ENCODE measurements around the gene ACAN. TPM values are rescaled to one million over a fixed set of nuclear protein-coding genes. Genes with fewer than 3 reads are reported as not detected.

The ACAN gene
- polyA plus RNA-seq, 1 experiment, result 3.6 TPM

DNA sequence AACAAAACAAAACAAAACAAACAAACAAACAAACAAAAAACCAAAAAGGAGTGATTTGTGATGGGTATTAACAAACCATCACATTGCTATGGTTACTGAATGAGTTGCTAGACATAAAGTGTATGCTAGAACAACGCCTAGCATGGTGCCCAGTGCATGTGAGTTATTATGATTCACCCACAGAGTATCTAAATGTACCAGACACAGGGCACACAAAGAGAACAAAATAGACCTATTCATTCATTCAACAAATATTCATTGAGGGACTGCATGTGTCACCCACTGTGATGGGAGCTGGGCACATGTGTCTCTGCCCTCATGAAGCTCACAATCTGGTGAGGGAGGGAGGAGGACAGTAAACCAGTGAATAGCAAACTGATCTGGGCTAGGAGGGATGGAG, 11.6 kb upstream of the ACAN start:
- DNase-seq (ENCODE audit: low read depth), result no peak
- TF ChIP-seq, protein P1, sequence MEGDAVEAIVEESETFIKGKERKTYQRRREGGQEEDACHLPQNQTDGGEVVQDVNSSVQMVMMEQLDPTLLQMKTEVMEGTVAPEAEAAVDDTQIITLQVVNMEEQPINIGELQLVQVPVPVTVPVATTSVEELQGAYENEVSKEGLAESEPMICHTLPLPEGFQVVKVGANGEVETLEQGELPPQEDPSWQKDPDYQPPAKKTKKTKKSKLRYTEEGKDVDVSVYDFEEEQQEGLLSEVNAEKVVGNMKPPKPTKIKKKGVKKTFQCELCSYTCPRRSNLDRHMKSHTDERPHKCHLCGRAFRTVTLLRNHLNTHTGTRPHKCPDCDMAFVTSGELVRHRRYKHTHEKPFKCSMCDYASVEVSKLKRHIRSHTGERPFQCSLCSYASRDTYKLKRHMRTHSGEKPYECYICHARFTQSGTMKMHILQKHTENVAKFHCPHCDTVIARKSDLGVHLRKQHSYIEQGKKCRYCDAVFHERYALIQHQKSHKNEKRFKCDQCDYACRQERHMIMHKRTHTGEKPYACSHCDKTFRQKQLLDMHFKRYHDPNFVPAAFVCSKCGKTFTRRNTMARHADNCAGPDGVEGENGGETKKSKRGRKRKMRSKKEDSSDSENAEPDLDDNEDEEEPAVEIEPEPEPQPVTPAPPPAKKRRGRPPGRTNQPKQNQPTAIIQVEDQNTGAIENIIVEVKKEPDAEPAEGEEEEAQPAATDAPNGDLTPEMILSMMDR (IDR thresholded peaks at IDR 0.05; ENCODE audit: insufficient read depth, low read depth, low read length), result no peak
- Histone ChIP-seq H3K36me3 (ENCODE audit: control insufficient read depth, insufficient read depth, low read length) (no peaks in the 10 kb centered on the region), H3K4me3 (ENCODE audit: low read depth, low read length) (no peak overlapping the region), H3K27me3 (ENCODE audit: control insufficient read depth, insufficient read depth, low read length) (peaks cover 9% of the 10 kb centered on the region)
- CTCF ChIA-PET, result interaction anchor here (0.6 kb wide), 1 partner anchor 111 kb away, joined by 4 read pairs; no protein-coding TSS in a partner anchor
- POLR2A ChIA-PET, result no interaction called here

DNA sequence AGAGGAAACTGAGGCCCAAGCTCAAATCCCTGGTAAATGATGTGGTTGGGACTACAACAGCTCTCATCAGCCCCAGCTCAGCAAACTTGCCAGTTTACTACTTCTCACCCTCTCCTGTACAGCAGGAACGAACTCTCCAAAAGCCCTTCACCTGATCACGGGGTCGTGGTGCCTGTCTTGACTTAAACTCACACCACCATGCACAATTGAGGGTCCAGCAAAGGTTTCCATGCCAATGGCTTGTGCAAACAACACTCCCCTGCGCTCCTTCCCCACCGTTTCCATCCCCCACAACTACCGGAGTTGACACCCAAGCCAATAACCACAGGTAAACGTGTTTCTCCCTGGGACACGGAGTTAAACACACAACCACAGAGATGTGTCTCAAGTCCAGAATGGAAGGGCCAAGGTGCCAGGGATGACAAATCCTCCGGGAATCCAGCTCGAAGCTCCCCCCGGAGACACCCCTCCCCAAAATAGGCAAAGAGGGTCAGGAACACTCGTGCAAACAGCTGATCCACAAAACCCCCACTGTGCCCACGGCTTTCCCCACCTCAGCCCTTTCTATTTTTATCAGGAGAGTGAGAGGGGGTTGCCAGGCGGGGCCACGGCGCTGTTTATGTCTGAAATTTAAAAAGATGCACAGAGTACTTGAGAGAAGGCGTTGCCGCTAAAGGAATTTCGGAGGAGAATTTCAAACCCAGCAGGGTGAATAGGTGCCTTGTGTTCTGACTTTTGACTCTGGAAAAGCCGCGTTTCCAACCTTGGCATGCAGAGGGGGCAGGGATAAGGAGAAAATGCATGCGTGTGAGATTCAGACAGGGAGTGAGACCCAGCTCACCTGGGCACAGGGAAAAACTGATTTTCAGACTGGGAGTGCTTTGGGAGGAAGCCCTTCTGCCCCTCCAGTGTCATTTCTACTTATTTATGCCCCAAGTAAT, 10.6 kb upstream of the ACAN start:
- peaks cover 9% of the 10 kb centered on the region for H3K27me3 ChIP-seq (ENCODE audit: control insufficient read depth, insufficient read depth, low read length)
- TF ChIP-seq, protein P1 (IDR thresholded peaks at IDR 0.05; ENCODE audit: insufficient read depth, low read depth, low read length), result no peak
- CTCF ChIA-PET, result no interaction called here
- no peak for DNase-seq (ENCODE audit: low read depth)
- POLR2A ChIA-PET, result no interaction called here
- no peaks in the 10 kb centered on the region for H3K36me3 ChIP-seq (ENCODE audit: control insufficient read depth, insufficient read depth, low read length)
- no peak overlapping the region for H3K4me3 ChIP-seq (ENCODE audit: low read depth, low read length)

DNA sequence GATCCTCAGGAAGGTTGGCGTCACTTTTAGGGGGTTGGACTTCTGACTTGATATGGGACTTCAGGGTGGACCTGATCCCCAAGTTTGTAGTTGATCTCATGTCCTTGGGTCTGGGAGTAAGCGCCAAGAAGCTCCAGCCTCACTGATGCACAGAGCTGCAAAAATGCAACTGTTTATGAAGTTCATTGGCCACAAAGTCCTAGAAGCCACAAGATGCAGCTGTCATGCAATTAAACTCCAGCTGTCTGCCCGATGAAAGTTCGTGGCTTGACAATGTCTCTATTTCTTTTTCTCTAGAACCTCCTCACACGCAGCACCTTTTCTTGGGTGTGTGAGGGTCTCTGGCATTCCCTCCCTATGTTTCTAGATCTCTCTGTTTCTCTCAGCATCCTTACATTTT, 9.2 kb upstream of the ACAN start:
- DNase-seq (ENCODE audit: low read depth), result no peak
- H3K4me3 ChIP-seq (ENCODE audit: low read depth, low read length), result no peak overlapping the region
- CTCF ChIA-PET, result interaction anchor here (0.6 kb wide), 1 partner anchor 12 kb away, joined by 5 read pairs; no protein-coding TSS in a partner anchor
- H3K27me3 ChIP-seq (ENCODE audit: control insufficient read depth, insufficient read depth, low read length), result peaks cover 10% of the 10 kb centered on the region
- POLR2A ChIA-PET, result interaction anchor here (0.6 kb wide), 1 partner anchor 33 kb away, joined by 3 read pairs; no protein-coding TSS in a partner anchor
- TF ChIP-seq, protein P1 (IDR thresholded peaks at IDR 0.05; ENCODE audit: insufficient read depth, low read depth, low read length), result no peak
- H3K36me3 ChIP-seq (ENCODE audit: control insufficient read depth, insufficient read depth, low read length), result no peaks in the 10 kb centered on the region

DNA sequence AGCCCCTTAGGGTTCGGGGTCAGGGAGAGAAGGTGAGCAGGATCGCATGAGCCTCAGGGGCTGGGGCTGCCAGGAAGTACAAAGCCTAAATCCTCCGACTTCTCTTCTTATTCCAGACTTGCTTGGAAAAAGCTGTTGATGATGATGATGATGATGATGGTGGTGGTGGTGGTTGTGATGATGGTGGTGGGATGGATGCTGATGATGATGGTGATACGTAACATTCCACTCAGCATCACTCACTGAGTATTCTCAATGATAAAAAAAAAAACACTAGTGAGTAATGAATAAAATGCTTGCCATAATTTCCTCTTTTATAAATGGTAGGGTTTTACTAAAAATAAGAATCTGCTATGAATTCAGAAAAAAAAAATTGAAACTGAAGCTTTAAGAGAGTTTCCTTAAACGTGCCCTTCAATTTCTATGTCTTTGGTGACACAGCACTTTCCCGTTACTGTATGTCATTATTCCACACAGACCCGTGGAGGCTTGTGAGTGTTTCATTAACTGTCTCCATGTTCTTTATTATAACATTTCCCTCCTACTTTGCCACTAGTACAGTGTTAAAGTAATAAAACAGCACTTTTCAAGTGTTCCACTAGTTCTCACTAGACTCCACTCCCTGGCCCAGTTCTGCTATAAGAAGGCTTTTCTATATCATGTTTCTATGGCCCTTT, 5.4 kb upstream of the ACAN start:
- Histone ChIP-seq H3K4me3 (ENCODE audit: low read depth, low read length) (no peak overlapping the region), H3K36me3 (ENCODE audit: control insufficient read depth, insufficient read depth, low read length) (no peaks in the 10 kb centered on the region), H3K27me3 (ENCODE audit: control insufficient read depth, insufficient read depth, low read length) (peaks cover 20% of the 10 kb centered on the region)
- DNase-seq (ENCODE audit: low read depth), result no peak
- TF ChIP-seq, protein P1 (IDR thresholded peaks at IDR 0.05; ENCODE audit: insufficient read depth, low read depth, low read length), result no peak
- ChIA-PET POLR2A (no interaction called here), CTCF (interaction anchor here (0.6 to 0.7 kb wide), 2 partner anchors 182 to 191 kb away, joined by 3 to 5 read pairs; no protein-coding TSS in a partner anchor)

DNA sequence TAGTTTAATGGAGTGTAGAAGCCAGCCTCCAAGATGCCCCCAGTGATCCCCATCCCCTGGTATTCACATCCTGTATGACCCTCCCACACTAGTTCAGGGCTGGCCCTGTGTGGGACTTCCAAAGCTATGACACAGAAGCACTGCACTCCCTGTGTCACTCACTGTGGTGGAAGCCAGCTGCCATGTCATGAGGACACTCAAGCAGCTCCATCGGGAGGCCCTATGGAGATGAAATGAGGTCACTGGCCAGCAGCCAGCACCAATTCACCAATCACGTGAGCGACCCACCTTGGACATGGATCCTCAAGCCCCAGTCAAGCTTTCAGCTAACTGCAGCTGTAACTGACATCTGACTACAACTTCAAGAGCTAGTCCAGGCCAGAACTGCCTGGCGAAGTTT, 3.9 kb upstream of the ACAN start:
- CTCF ChIA-PET, result no interaction called here
- Histone ChIP-seq H3K4me3 (ENCODE audit: low read depth, low read length) (no peak overlapping the region), H3K27me3 (ENCODE audit: control insufficient read depth, insufficient read depth, low read length) (peaks cover 24% of the 10 kb centered on the region), H3K36me3 (ENCODE audit: control insufficient read depth, insufficient read depth, low read length) (no peaks in the 10 kb centered on the region)
- TF ChIP-seq, protein P1 (IDR thresholded peaks at IDR 0.05; ENCODE audit: insufficient read depth, low read depth, low read length), result no peak
- no peak for DNase-seq (ENCODE audit: low read depth)
- POLR2A ChIA-PET, result no interaction called here
